HG03175 (cell line): ENCODE data around the gene FIGNL1.

Source experiments
- ATAC-seq: cut with Tn5 transposase; IDR thresholded peaks from one replicate; pipeline ENCODE4 v1.9.1; 2021; ENCODE audit warnings: mild to moderate bottlenecking, moderate library complexity; ENCODE audit not compliant: unreplicated experiment

FIGNL1 gene

GRCh38 chr7:50399206-50399605, 50.9 kb downstream of the FIGNL1 start:
- ATAC-seq, result no peak

- peak; percentile 9 for ATAC-seq
These were observed 52.2 kb downstream of the FIGNL1 start for GRCh38 chr7:50397971-50398324.

- ATAC-seq, result peak; percentile 66
These were observed 52.7 kb downstream of the FIGNL1 start for GRCh38 chr7:50397320-50397970.

GRCh38 chr7:50396856-50397255, 53.3 kb downstream of the FIGNL1 start:
- ATAC-seq, result peak; percentile 7

- ATAC-seq, result no peak
These were observed 55.8 kb downstream of the FIGNL1 start for GRCh38 chr7:50394315-50394714.
